ENCODE results near the gene PKN2. TPM values are rescaled to one million over a fixed set of nuclear protein-coding genes. Genes with fewer than 3 reads are reported as not detected.

The PKN2 gene
- total and polyA plus RNA-seq, 9 of the 15 experiments (the other 6 are each of a cell fraction or from before 2014, with no cell fraction given), result 4.5 to 25.3 (median 19.2) TPM

GRCh38 chr1:88763649-88764406 lies 79.8 kb downstream of the PKN2 start (continued):
- TF ChIP-seq THRAP3 (IDR thresholded peaks at IDR 0.05; ENCODE audit: borderline replicate concordance), result no peak
- no peak for TF ChIP-seq RBM39 (optimal IDR thresholded peaks at IDR 0.05; ENCODE audit: low read depth, low read length)
- no peak for TF ChIP-seq MAFG (tag; conservative IDR thresholded peaks at IDR 0.05)
- TF ChIP-seq ZBTB33 (CRISPR knock-in tag; IDR thresholded peaks at IDR 0.05), result no peak
- no peak for TF ChIP-seq ZFP36 (IDR thresholded peaks at IDR 0.05; ENCODE audit: low read depth, low read length, partially characterized antibody)
- TF ChIP-seq SMC3 (conservative IDR thresholded peaks at IDR 0.05; ENCODE audit: insufficient read depth, low read depth, low read length), result no peak
- no peak for TF ChIP-seq ZNF512 (tag; IDR thresholded peaks at IDR 0.05)

All from K562 (cell line).